ENCODE results near the gene DIDO1.
"Not testable (repeated sequence)": the region's sequence is repeated elsewhere in the genome, so short reads cannot be mapped to it uniquely, and the experiment has no call there.

Gene DIDO1

GRCh38 chr20:62856931-62857619 is 69.2 kb downstream of the DIDO1 start:
- no peak for DNase-seq (ENCODE audit: low read depth in 2 of 2)

- DNase-seq (ENCODE audit: low read depth in 2 of 2), result no peak
Measured at GRCh38 chr20:62855120-62855519, 71.2 kb downstream of the DIDO1 start.

GRCh38 chr20:62854121-62854520 is 72.2 kb downstream of the DIDO1 start:
- no peak for DNase-seq (ENCODE audit: low read depth in 2 of 2)

DNA sequence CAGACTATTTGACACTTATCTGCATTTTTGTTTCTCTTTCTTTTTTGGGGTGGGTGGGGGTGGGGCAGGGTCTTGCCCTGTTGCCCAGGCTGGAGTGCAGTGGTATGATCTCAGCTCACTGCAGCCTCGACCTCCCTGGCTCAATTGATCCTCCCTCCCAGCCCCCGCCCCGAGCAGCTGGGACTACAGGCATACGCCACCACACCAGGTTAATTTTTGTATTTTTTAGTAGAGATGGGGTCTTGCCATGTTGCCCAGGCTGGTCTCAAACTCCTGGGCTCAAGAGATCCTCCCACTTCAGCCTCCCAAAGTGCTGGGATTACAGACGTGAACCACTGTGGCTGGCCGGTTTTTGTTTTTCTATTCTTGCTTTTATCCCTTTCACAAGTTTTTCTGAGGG is 73.0 kb downstream of the DIDO1 start:
- DNase-seq (ENCODE audit: low read depth in 2 of 2), result not testable (repeated sequence)

- no peak for DNase-seq (ENCODE audit: low read depth in 2 of 2)
Measured at GRCh38 chr20:62852841-62853240, 73.5 kb downstream of the DIDO1 start.

DNA sequence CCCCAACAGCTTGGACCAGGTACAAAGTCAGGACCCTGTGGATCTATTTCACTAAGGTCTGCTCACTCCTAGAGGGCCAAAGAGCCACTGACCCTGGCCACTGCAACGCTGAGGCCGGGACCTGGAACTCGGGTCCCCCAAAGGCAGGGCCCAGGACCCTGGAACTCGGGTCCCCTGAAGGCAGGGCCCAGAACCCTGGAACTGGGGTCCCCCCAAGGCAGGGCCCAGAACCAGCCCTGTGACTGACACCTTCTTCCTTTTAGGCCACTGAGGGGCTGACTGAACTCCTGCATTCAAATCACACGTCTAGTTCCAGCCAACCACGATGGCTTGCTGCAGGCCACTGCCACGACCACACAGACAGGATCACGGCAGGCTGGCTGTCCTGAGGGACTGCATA is 74.1 kb downstream of the DIDO1 start:
- no peak for DNase-seq (ENCODE audit: low read depth in 2 of 2)

DNA sequence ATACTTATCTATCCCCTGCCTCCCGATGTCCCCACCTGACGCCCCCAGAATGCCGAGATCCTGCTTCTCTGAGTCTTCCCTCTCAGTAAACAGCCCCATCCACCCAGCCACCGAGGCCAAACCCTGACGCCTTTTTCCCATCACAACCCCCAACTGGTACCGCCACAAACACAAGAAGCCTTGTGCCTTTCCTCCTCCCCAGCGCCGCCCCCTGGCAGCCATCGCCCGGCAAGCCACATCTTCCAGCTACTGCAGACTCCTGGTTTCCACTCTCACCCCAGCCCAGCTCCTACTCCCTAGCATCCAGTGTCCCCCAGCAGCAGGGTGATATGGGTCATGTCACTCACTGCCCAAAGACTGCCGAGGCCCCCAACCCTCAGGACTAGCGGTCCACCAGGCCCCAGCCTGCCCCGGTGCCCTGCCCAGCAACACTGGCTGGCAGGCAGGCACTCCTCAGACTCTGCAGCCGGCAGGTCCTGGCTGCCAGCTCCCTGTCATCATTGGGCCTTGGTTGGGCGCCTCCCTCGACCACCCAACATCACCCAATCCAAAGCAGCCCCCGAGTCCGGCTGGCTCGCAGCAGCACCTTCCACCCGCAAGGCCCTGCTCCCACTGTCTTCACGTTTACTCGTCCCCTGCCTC is 75.9 kb downstream of the DIDO1 start:
- no peak for DNase-seq (ENCODE audit: low read depth in 2 of 2)

- DNase-seq (ENCODE audit: low read depth in 2 of 2), result no peak
Measured at GRCh38 chr20:62849431-62849830, 76.9 kb downstream of the DIDO1 start.

DNA sequence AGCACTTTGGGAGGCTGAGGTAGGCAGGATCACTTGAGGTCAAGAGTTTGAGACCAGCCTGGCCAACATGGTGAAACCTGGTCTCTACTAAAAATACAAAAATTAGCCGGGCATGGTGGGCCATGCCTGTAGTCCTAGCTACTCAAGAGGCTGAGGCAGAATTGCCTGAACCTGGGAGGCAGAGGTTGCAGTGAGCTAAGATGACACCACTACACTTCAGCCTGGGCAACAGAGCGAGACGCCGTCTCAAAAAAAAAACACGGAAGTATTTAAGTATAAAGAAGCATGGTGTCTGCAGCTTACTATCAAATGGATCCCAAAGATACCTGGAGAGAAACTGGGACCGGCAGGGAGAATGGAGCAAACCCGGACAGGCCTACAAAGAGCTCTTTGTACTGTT is 77.4 kb downstream of the DIDO1 start:
- DNase-seq (ENCODE audit: low read depth in 2 of 2), result not testable (repeated sequence)

GRCh38 chr20:62846166-62846890 is 80.0 kb downstream of the DIDO1 start:
- DNase-seq (ENCODE audit: low read depth in 2 of 2), result no peak

DNA sequence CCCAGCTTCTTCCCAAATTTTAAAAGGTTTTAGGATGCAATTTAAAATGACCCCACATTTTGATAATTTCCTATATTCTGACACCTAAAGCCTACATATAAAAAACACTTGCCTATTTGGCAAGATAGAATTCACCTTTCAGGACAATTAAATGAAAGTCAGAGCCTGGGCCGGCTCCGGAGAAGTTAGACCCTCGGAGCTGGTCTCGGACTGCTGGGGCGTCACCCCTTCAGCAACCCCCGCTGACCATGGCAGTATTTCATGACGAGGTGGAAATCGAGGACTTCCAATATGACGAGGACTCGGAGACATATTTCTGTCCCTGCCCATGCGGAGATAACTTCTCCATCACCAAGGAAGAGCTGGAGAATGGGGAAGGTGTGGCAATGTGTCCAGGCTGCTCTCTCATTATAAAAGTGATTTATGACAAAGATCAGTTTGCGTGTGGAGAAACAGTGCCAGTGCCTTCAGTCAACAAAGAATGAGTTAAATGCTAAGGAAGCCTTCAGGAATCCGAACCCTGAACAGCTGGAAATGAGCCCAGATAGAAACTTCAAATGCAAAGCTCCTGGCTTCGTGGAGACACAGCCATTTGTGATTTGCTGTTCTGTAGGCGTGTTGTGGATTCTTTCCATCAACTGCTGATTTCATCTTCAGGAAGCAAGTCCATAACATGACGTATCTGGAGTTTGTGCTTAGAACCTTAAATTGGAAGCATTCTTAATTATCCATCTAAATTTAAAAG is 80.7 kb downstream of the DIDO1 start:
- DNase-seq (ENCODE audit: low read depth in 2 of 2), result no peak

DNA sequence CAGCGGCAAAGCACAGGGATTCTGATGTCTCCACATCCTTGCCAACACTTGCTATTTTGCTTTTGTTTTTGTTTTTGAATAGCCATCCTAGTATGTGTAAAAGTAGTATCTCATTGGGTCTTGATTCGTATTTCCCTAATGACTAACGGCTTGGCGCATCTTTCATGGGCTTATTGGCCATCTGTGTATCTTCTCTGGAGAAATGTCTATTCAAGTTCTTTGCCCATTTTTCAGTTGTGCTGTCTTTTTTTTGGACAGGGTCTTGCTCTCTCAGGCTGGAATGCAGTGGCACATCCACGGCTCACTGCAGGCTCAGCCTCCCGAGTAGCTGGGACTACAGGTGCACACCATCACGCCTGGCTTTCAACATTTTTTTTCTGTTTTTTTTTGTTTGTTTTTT is 82.1 kb downstream of the DIDO1 start:
- no peak for DNase-seq (ENCODE audit: low read depth in 2 of 2)

- DNase-seq (ENCODE audit: low read depth in 2 of 2), result no peak
Measured at GRCh38 chr20:62843656-62844055, 82.6 kb downstream of the DIDO1 start.

DNA sequence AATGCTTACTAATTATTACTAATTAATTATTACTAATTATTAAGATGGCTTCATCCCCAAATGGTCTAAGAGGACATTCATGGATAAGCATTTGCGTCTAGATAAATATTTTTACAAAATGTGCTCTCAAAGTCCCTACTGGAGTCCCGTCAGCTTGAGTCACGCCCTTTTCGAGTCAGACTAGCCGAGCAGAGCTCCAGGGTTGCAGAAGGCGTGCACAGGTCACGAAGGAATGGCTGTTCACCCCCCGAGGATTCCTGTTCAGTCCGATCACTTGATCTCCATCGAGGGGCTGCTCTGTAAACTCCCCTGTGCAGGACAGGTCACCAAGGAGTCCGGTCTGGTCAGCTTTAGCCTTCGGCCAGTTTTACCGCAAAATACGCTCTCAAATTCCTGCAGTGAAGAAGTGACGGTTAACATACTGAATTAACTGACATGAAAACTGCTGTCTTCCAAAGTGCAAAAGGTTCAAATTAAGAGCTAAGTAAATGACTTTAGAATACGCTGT is 84.5 kb downstream of the DIDO1 start:
- no peak for DNase-seq (ENCODE audit: low read depth in 2 of 2)

GRCh38 chr20:62840244-62841197 is 85.8 kb downstream of the DIDO1 start:
- DNase-seq (ENCODE audit: low read depth in 2 of 2), result no peak

DNA sequence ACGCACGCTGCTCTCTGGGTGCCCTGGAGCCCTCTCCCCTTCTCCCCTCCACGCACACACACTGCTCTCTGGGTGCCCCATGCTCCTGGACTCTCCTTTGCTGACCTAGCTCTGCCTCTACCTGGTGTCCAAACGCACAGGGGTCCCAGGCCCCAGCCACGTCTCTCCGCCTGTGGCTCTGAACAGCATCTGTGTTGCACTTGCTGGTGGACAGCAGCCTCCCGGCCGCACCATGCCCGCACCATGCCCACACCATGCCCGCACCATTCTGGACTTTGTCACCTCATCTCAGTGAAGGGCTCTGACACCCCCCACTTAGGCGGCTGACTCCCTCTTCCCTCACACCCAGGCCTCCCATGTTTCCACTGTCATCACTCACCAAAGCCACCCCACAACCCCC is 86.5 kb downstream of the DIDO1 start:
- DNase-seq (ENCODE audit: low read depth in 2 of 2), result no peak

- DNase-seq (ENCODE audit: low read depth in 2 of 2), result no peak
Measured at GRCh38 chr20:62839261-62839660, 87.0 kb downstream of the DIDO1 start.

DNA sequence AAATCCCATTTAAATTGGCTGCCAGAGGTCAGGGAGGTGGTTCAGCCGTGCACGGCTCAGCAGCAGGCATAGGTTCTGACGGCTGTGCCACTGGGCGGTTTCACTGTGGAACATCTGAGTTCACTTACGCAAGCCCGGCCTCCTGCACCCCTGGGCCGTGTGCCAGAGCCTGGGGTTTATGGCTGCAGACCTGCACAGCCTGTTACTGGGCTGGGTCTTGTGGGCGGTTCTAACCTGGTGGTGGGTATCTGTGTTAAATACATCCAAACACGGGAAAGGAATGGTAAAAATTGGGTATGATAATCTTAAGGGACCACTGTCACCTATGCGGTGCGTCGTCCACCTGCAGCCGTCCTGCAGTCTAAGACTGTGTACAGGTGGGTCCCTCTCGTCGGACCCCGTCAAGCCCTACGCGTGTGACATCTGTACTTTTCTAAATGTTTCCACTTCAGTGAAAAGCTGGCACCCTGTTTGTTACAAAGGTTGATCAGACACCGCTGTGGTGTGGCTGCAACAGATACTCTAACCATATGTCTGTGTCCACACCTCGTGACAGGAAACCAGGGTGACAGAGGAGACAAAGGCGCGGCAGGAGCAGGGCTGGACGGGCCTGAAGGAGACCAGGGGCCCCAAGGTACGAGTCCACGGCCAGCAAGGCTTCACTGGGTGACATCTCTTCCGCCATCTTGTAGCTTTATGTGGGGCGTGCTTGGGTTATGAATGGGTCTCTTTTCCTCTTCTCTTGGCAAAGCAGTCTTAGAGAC is 88.0 kb downstream of the DIDO1 start:
- no peak for DNase-seq (ENCODE audit: low read depth in 2 of 2)

DNA sequence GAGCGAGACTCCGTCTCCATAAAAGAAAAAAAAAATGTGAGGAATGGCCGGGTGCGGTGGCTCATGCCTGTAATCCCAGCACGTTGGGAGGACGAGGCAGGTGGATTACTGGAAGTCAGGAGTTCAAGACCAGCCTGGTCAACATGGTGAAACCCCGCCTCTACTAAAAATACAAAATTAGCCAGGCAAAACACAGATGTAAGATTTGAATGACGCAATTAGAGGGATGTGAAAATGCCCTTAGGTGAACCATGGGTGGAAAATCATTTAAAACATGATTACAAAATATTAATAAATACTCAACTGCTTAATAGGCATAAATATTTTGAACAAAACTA is 88.5 kb downstream of the DIDO1 start:
- DNase-seq (ENCODE audit: low read depth in 2 of 2), result no peak

GRCh38 chr20:62836967-62837490 is 89.3 kb downstream of the DIDO1 start:
- DNase-seq (ENCODE audit: low read depth in 2 of 2), result no peak

Measured in stimulated activated CD8-positive, alpha-beta memory T cell treated with anti-CD3 and anti-CD28 coated beads, Interleukin-2, amount 100 ng/mL, for 1 hour (primary cell).